Panc1 (cell line): Measurements from ENCODE around the gene NLRP7. TPM values are rescaled to one million over a fixed set of nuclear protein-coding genes. Genes with fewer than 3 reads are reported as not detected.

Experiments used
- ATAC-seq: fragments of 200-7000 bp; cut with Tn5 transposase; 2 replicates; pipeline ENCODE4 v1.9.1; 2020; ENCODE audit warnings: mild to moderate bottlenecking, moderate library complexity
- BruUV-seq: library from RNA; stranded (reverse); fragments of 400-500 nt; replicated peaks from 2 replicates; lab custom pipeline; 2021; lab: Mats Ljungman, UMichigan
- CTCF ChIA-PET: fragments of 300-600 bp; sonication (Branson Sonifier 250); formaldehyde crosslinking; loops from one replicate; lab custom pipeline; 2022; ENCODE audit warnings: antibody characterized with exemption; lab: Charles Lee
- POLR2A ChIA-PET: fragments of 300-600 bp; sonication (Branson Sonifier 250); formaldehyde crosslinking; loops from one replicate; lab custom pipeline; 2022; ENCODE audit warnings: antibody characterized with exemption; lab: Charles Lee
- DNase-seq: peaks from one replicate; pipeline ENCODE4 v3.0.0-alpha.2; 2010; ENCODE audit warnings: low read depth, low spot score
- H3K27ac ChIP-seq: 2 replicates; pipeline ENCODE4 v1.5.1; 2011; ENCODE audit warnings: mild to moderate bottlenecking, low read length, inconsistent platforms
- H3K27me3 ChIP-seq: fragments of 200-500 bp; sonication (Bioruptor generic); 2 replicates; pipeline ENCODE4 v1.6.0; 2014; ENCODE audit warnings: low read length, inconsistent platforms; ENCODE audit not compliant: control insufficient read depth, insufficient read depth
- H3K36me3 ChIP-seq: fragments of 200-500 bp; sonication (Bioruptor generic); 2 replicates; pipeline ENCODE4 v1.5.1; 2014; ENCODE audit warnings: inconsistent platforms, mild to moderate bottlenecking, low read length, moderate library complexity; ENCODE audit not compliant: control insufficient read depth, insufficient read depth
- H3K4me1 ChIP-seq: 2 replicates; pipeline ENCODE4 v1.5.1; 2011; ENCODE audit warnings: inconsistent platforms, mild to moderate bottlenecking, low read length, moderate library complexity; ENCODE audit not compliant: control insufficient read depth, insufficient read depth
- H3K4me3 ChIP-seq, 2 experiments: 2 replicates each; pipeline ENCODE4 v1.5.1; 2011 to 2012; ENCODE audit warnings: low read depth in 2 of 2, low read length in 2 of 2, mild to moderate bottlenecking in 2 of 2, inconsistent platforms in 1 of 2, moderate library complexity in 1 of 2
- H3K9me3 ChIP-seq: fragments of 200-500 bp; sonication (Bioruptor generic); 2 replicates; pipeline ENCODE4 v1.5.1; 2014; ENCODE audit warnings: low read depth, mild to moderate bottlenecking, inconsistent platforms, low read length, moderate library complexity; ENCODE audit not compliant: control insufficient read depth, insufficient read depth
- POLR2AphosphoS5 ChIP-seq: IDR thresholded peaks from 2 replicates; pipeline ENCODE4 v1.6.1; 2012; ENCODE audit warnings: mild to moderate bottlenecking, low read depth, low read length, moderate library complexity
- REST ChIP-seq, 2 experiments: IDR thresholded peaks; 2 replicates each; pipeline ENCODE4 v1.6.1; 2011 to 2012; ENCODE audit warnings: low read depth in 2 of 2, control low read depth in 1 of 2, low read length in 1 of 2, mild to moderate bottlenecking in 1 of 2, moderate library complexity in 1 of 2; ENCODE audit not compliant: insufficient read depth in 1 of 2
- SIN3A ChIP-seq: IDR thresholded peaks from 2 replicates; pipeline ENCODE4 v1.6.1; 2012; ENCODE audit warnings: low read depth, mild to moderate bottlenecking, low read length, moderate library complexity, borderline replicate concordance; ENCODE audit not compliant: insufficient read depth
- TCF7L2 ChIP-seq: IDR thresholded peaks from 2 replicates; pipeline ENCODE4 v1.6.1; 2011; ENCODE audit warnings: mild to moderate bottlenecking, low read depth, low read length, inconsistent platforms
- in situ Hi-C: cut with HindIII; loops from 2 replicates; pipeline ENCODE4 v1.10.0; 2016; ENCODE audit warnings: low sequenced_read_pairs, low pct_unique_long_range_greater_than_20kb
- intact Hi-C: fragments of 100-400 bp; cut with micrococcal nuclease; formaldehyde crosslinking; loops from one replicate; pipeline ENCODE4 v1.10.0; 2022; ENCODE audit not compliant: unreplicated experiment
- total RNA-seq: library from RNA; stranded (reverse); gene quantifications from one replicate; pipeline ENCODE4 v1.2.1, GENCODE V29; 2021; ENCODE audit not compliant: unreplicated experiment
- TF ChIP-seq, protein P1 (sequence below): fragments of 450-650 bp; IDR thresholded peaks from 2 replicates; pipeline ENCODE4 v1.5.1; 2017; ENCODE audit warnings: mild to moderate bottlenecking

The NLRP7 gene
- total RNA-seq, 1 experiment from 2014 or later, result not detected

DNA sequence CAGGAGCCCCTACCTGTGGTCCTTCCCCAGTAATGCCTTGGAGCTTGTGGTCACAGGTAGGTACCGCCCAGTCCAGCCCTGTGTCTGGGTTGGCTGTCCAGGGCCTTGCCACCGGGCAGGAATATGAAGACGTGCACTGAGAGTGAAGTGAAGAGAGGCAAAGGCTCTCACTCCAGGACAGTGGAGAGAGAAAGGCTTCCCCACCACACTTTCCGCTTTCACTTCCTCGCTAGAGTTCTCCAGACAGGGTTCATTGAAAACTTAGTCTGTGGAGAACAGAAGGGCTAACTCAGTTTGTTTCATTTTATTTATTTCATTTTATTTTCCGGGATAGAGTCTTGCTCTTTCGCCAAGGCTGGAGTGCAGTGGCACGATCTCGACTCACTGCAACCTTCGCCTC lies 59.1 kb downstream of the NLRP7 start:
- in situ Hi-C loops, result no loop called here
- Histone ChIP-seq H3K27me3 (no peaks in the 10 kb centered on the region), H3K4me1 (no peaks in the 10 kb centered on the region; the same call in 1 of the 2 replicates), H3K9me3 (no peaks in the 10 kb centered on the region), H3K4me3 (no peak overlapping the region), H3K27ac (no peak overlapping the region), H3K36me3 (no peaks in the 10 kb centered on the region)
- ATAC-seq (no peak; the same call in 1 of the 2 replicates), DNase-seq (no peak)
- TF ChIP-seq, protein P1, sequence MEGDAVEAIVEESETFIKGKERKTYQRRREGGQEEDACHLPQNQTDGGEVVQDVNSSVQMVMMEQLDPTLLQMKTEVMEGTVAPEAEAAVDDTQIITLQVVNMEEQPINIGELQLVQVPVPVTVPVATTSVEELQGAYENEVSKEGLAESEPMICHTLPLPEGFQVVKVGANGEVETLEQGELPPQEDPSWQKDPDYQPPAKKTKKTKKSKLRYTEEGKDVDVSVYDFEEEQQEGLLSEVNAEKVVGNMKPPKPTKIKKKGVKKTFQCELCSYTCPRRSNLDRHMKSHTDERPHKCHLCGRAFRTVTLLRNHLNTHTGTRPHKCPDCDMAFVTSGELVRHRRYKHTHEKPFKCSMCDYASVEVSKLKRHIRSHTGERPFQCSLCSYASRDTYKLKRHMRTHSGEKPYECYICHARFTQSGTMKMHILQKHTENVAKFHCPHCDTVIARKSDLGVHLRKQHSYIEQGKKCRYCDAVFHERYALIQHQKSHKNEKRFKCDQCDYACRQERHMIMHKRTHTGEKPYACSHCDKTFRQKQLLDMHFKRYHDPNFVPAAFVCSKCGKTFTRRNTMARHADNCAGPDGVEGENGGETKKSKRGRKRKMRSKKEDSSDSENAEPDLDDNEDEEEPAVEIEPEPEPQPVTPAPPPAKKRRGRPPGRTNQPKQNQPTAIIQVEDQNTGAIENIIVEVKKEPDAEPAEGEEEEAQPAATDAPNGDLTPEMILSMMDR, result no peak
- no peak for TF ChIP-seq POLR2AphosphoS5
- no peak for TF ChIP-seq TCF7L2
- no peak for TF ChIP-seq SIN3A
- TF ChIP-seq REST (IDR thresholded peaks at IDR 0.05; ENCODE audit: insufficient read depth in 1 of 2, low read depth in 2 of 2, low read length in 1 of 2), result no peak
- POLR2A ChIA-PET, result no interaction called here
- CTCF ChIA-PET, result no interaction called here
- intact Hi-C loops, result no loop called here
- BruUV-seq, result no TSS peak

GRCh38 chr19:54883228-54883627 lies 64.1 kb downstream of the NLRP7 start:
- DNase-seq, result no peak
- BruUV-seq, result no TSS peak
- CTCF ChIA-PET, result interaction anchor here (0.7 kb wide), 1 partner anchor 258 kb away, joined by 6 read pairs; no protein-coding TSS in a partner anchor
- TF ChIP-seq SIN3A (no peak), REST (IDR thresholded peaks at IDR 0.05; ENCODE audit: insufficient read depth in 1 of 2, low read depth in 2 of 2, low read length in 1 of 2) (no peak), POLR2AphosphoS5 (no peak), TCF7L2 (no peak)
- TF ChIP-seq, protein P1, result no peak
- intact Hi-C loops (no loop called here), in situ Hi-C loops (no loop called here)
- Histone ChIP-seq H3K4me3 (no peak overlapping the region), H3K27ac (no peak overlapping the region), H3K27me3 (peaks cover 7% of the 10 kb centered on the region), H3K4me1 (no peaks in the 10 kb centered on the region), H3K9me3 (no peaks in the 10 kb centered on the region), H3K36me3 (no peaks in the 10 kb centered on the region)
- ATAC-seq, result no peak
- POLR2A ChIA-PET, result no interaction called here
